PC-9 (cell line): ENCODE measurements around the gene SFSWAP. TPM values are rescaled to one million over a fixed set of nuclear protein-coding genes. Genes with fewer than 3 reads are reported as not detected.

Source experiments
- BruUV-seq: library from RNA; stranded (reverse); fragments of 400-500 nt; replicated peaks from 2 replicates; lab custom pipeline; 2021; lab: Mats Ljungman, UMichigan
- CTCF ChIA-PET: fragments of 300-600 bp; sonication (Branson Sonifier 250); formaldehyde crosslinking; loops from one replicate; lab custom pipeline; 2022; ENCODE audit warnings: antibody characterized with exemption; lab: Charles Lee
- POLR2A ChIA-PET: fragments of 300-600 bp; sonication (Branson Sonifier 250); formaldehyde crosslinking; loops from one replicate; lab custom pipeline; 2022; ENCODE audit warnings: antibody characterized with exemption; ENCODE audit not compliant: unreplicated experiment; lab: Charles Lee
- DNase-seq, 2 experiments: peaks; one replicate each; pipeline versions ENCODE4 v3.0.0 to v3.0.0-alpha.2; 2015 to 2022; ENCODE audit warnings: mixed read lengths in 1 of 2
- H2AFZ ChIP-seq: fragments of 200-600 bp; sonication (generic); 2 replicates; pipeline ENCODE4 v1.8.1; 2017; ENCODE audit warnings: antibody characterized with exemption
- H3F3A ChIP-seq: fragments of 200-600 bp; sonication (generic); 2 replicates; pipeline ENCODE4 v1.8.1; 2017; ENCODE audit warnings: antibody characterized with exemption, mild to moderate bottlenecking, low read depth; ENCODE audit not compliant: insufficient read depth
- H3K27ac ChIP-seq: fragments of 200-600 bp; sonication (generic); 2 replicates; pipeline ENCODE4 v1.6.1; 2016; ENCODE audit warnings: mixed run types
- H3K27me3 ChIP-seq: fragments of 200-600 bp; sonication (generic); 2 replicates; pipeline ENCODE4 v1.6.1; 2016; ENCODE audit warnings: low read depth, mixed run types; ENCODE audit not compliant: insufficient read depth
- H3K36me3 ChIP-seq: fragments of 200-600 bp; sonication (generic); 2 replicates; pipeline ENCODE4 v1.6.1; 2016; ENCODE audit warnings: low read depth, mixed run types
- H3K4me1 ChIP-seq: fragments of 200-600 bp; sonication (generic); replicated peaks from 2 replicates; pipeline ENCODE4 v1.6.1; 2016; ENCODE audit warnings: mixed run types; ENCODE audit not compliant: insufficient read depth
- H3K4me2 ChIP-seq: fragments of 200-600 bp; sonication (generic); 2 replicates; pipeline ENCODE4 v1.6.1; 2017; ENCODE audit warnings: mixed run types
- H3K4me3 ChIP-seq: fragments of 200-600 bp; sonication (generic); 2 replicates; pipeline ENCODE4 v1.6.1; 2016; ENCODE audit warnings: mixed run types
- H3K79me2 ChIP-seq: fragments of 200-600 bp; sonication (generic); 2 replicates; pipeline ENCODE4 v1.6.1; 2017; ENCODE audit warnings: low read depth, mixed run types
- H3K9me2 ChIP-seq: fragments of 200-600 bp; sonication (generic); 2 replicates; pipeline ENCODE4 v1.8.1; 2017; ENCODE audit warnings: mild to moderate bottlenecking; ENCODE audit not compliant: insufficient read depth
- H3K9me3 ChIP-seq: fragments of 200-600 bp; sonication (generic); 2 replicates; pipeline ENCODE4 v1.8.1; 2016; ENCODE audit warnings: low read depth; ENCODE audit not compliant: insufficient read depth
- H4K20me1 ChIP-seq: fragments of 200-600 bp; sonication (generic); 2 replicates; pipeline ENCODE4 v1.8.1; 2017; ENCODE audit not compliant: insufficient read depth
- EZH2 ChIP-seq: fragments of 200-600 bp; sonication (generic); IDR thresholded peaks from 2 replicates; pipeline ENCODE4 v1.8.0; 2017; ENCODE audit warnings: antibody characterized with exemption, low read depth
- intact Hi-C: fragments of 100-400 bp; cut with micrococcal nuclease; formaldehyde crosslinking; loops from one replicate; pipeline ENCODE4 v1.10.0; 2022; ENCODE audit not compliant: unreplicated experiment
- total RNA-seq: library from RNA; stranded (reverse); gene quantifications from 2 replicates; pipeline ENCODE4 v1.2.3, GENCODE V29; 2021
- TF ChIP-seq, protein P1 (sequence below): fragments of 200-600 bp; sonication (generic); conservative IDR thresholded peaks from 2 replicates; pipeline ENCODE4 v1.6.1; 2017; ENCODE audit warnings: mixed run types, antibody characterized with exemption, mild to moderate bottlenecking, moderate library complexity

Gene SFSWAP
- total RNA-seq, 1 experiment from 2014 or later = 40.7 TPM

DNA sequence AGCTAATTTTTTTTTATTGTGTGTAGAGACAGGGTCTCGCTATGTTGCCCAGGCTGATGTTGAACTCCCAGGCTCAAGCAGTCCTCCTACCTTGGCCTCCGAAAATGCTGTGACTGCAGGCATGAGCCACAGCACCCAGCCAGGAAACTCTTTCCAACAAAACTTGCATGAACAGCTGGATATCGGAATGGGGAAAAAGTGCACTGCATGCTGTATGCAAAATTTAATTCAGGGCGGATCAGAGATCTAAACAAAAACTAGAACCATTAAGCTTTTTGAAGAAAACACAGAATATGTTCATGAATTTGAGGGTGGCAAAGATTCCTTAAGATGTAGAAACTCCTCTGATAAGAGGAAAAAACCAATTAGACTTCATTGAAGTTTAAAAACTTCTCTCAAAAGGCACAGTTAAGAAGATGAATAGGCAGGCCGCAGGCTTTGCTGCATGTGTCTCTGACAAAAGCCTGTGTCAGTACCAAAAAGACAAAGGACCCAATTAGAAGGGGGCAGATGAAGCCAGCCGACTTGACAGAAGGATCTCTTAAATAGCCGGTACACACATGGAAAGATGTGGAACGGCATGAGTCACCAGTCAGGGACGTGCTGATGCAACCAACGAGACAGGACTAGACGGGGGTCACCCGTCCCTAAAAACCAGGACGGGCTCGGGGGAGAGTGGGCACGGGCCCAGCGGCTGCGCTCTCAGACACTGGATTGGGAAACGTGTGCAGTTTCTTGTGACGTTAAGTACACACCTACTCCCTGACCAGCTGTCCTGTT is 82.5 kb downstream of the SFSWAP start:
- Histone ChIP-seq H3K9me2 (no peaks in the 10 kb centered on the region), H3K36me3 (peaks cover 9% of the 10 kb centered on the region; the same call in 1 of the 2 replicates), H3K4me2 (no peak overlapping the region), H3K4me1 (no peaks in the 10 kb centered on the region), H3K27me3 (no peaks in the 10 kb centered on the region), H3K9me3 (no peaks in the 10 kb centered on the region), H4K20me1 (no peaks in the 10 kb centered on the region), H3K79me2 (no peaks in the 10 kb centered on the region), H3K4me3 (no peak overlapping the region), H2AFZ (no peak overlapping the region), H3K27ac (no peak overlapping the region), H3F3A (peaks cover 8% of the 10 kb centered on the region)
- TF ChIP-seq, protein P1, sequence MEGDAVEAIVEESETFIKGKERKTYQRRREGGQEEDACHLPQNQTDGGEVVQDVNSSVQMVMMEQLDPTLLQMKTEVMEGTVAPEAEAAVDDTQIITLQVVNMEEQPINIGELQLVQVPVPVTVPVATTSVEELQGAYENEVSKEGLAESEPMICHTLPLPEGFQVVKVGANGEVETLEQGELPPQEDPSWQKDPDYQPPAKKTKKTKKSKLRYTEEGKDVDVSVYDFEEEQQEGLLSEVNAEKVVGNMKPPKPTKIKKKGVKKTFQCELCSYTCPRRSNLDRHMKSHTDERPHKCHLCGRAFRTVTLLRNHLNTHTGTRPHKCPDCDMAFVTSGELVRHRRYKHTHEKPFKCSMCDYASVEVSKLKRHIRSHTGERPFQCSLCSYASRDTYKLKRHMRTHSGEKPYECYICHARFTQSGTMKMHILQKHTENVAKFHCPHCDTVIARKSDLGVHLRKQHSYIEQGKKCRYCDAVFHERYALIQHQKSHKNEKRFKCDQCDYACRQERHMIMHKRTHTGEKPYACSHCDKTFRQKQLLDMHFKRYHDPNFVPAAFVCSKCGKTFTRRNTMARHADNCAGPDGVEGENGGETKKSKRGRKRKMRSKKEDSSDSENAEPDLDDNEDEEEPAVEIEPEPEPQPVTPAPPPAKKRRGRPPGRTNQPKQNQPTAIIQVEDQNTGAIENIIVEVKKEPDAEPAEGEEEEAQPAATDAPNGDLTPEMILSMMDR = no peak
- TF ChIP-seq EZH2 = no peak
- BruUV-seq = no TSS peak
- ChIA-PET CTCF (no interaction called here), POLR2A (no interaction called here)
- intact Hi-C loops = no loop called here
- DNase-seq = no peak

DNA sequence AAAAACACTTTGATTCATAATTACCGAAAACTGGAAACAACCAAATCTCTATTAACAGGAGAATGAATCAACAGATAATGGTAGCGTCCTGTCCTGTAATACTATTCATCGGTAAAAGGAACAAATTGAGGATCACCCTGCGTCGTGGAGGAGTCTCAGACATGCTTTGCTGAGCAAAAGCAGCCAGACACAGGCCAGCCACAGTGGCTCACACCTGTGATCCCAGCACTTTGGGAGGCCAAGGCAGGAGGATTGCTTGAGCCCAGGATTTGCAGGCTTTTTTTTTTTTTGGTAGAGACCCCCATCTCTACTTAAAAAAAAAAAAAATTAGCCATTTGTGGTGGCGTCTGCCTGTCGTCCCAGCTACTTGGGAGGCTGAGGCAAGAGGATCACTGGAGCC is 83.2 kb downstream of the SFSWAP start:
- Histone ChIP-seq H4K20me1 (no peaks in the 10 kb centered on the region), H2AFZ (no peak overlapping the region), H3K9me2 (no peaks in the 10 kb centered on the region), H3K4me2 (no peak overlapping the region), H3F3A (peaks cover 8% of the 10 kb centered on the region), H3K9me3 (no peaks in the 10 kb centered on the region), H3K36me3 (peaks cover 9% of the 10 kb centered on the region; the same call in 1 of the 2 replicates), H3K4me3 (no peak overlapping the region), H3K4me1 (no peaks in the 10 kb centered on the region), H3K27me3 (no peaks in the 10 kb centered on the region), H3K79me2 (no peaks in the 10 kb centered on the region), H3K27ac (no peak overlapping the region)
- no TSS peak for BruUV-seq
- CTCF ChIA-PET = no interaction called here
- DNase-seq = no peak
- TF ChIP-seq EZH2 = no peak
- TF ChIP-seq, protein P1 = no peak
- POLR2A ChIA-PET = no interaction called here
- intact Hi-C loops = no loop called here

DNA sequence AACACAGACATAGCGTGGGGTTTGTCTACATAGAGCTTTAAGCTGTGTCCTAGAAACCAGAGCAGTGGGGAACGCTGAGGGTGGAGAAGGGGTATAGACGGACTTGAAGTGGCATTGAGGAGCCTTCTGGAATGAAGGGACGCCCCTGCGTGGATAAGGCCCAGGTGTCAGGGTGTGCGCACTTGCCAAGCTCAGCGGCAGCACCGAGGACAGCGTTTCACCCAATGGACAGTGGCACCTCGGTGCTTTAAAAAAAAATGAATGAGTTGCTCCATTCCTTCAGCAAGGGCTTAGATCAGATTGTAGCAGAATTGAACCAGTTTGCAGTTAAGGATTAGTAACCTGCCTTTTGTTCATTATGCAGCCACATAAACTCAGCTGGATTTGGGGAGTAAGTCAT is 83.7 kb downstream of the SFSWAP start:
- H3K79me2 ChIP-seq = no peaks in the 10 kb centered on the region
- TF ChIP-seq EZH2 = no peak
- TF ChIP-seq, protein P1 = no peak
- no peaks in the 10 kb centered on the region for H3K9me2 ChIP-seq
- ChIA-PET CTCF (no interaction called here), POLR2A (no interaction called here)
- BruUV-seq = no TSS peak
- no peaks in the 10 kb centered on the region for H3K4me1 ChIP-seq
- no peaks in the 10 kb centered on the region for H3K27me3 ChIP-seq
- H3K27ac ChIP-seq = no peak overlapping the region
- H3K4me3 ChIP-seq = no peak overlapping the region
- no peak for DNase-seq
- no peak overlapping the region for H2AFZ ChIP-seq
- intact Hi-C loops = no loop called here
- H3F3A ChIP-seq = peaks cover 8% of the 10 kb centered on the region
- no peak overlapping the region for H3K4me2 ChIP-seq
- peaks cover 9% of the 10 kb centered on the region; the same call in 1 of the 2 replicates for H3K36me3 ChIP-seq
- H4K20me1 ChIP-seq = no peaks in the 10 kb centered on the region
- H3K9me3 ChIP-seq = no peaks in the 10 kb centered on the region
